HepG2 (cell line): ENCODE results near the gene HMCN2.

ENCODE experiments used
- CBFB ChIP-seq: sonication (generic); formaldehyde crosslinking; IDR thresholded peaks from 2 replicates; pipeline ENCODE4 v1.4.0; 2020; ENCODE audit warnings: missing genetic modification reagents
- CCAR2 ChIP-seq: fragments of 200-400 bp; formaldehyde crosslinking; optimal IDR thresholded peaks from 2 replicates; pipeline ENCODE3; 2018; ENCODE audit warnings: low read depth, mild to moderate bottlenecking, low read length, moderate library complexity
- MTF2 ChIP-seq: sonication (generic); formaldehyde crosslinking; IDR thresholded peaks from 2 replicates; pipeline ENCODE4 v1.5.0; 2020; ENCODE audit warnings: missing genetic modification reagents, borderline replicate concordance
- POLR2A ChIP-seq, 2 experiments: IDR thresholded peaks; 2 replicates each; pipeline ENCODE4 v1.6.1; 2011; ENCODE audit warnings: low read depth in 2 of 2, low read length in 2 of 2, mild to moderate bottlenecking in 1 of 2, moderate library complexity in 1 of 2; ENCODE audit not compliant: insufficient read depth in 1 of 2
- RAD21 ChIP-seq: fragments of 450-650 bp; formaldehyde crosslinking; IDR thresholded peaks from 2 replicates; pipeline ENCODE4 v1.5.0; 2020; ENCODE audit warnings: mild to moderate bottlenecking
- ZNF274 ChIP-seq: sonication (generic); formaldehyde crosslinking; IDR thresholded peaks from 2 replicates; pipeline ENCODE4 v1.5.1; 2020; ENCODE audit warnings: mild to moderate bottlenecking, missing genetic modification reagents
- ZSCAN12 ChIP-seq: sonication (generic); formaldehyde crosslinking; IDR thresholded peaks from 2 replicates; pipeline ENCODE4 v1.9.0; 2021; ENCODE audit warnings: mild to moderate bottlenecking, missing genetic modification reagents
- TF ChIP-seq, protein P1 (sequence below): sonication (generic); formaldehyde crosslinking; IDR thresholded peaks from 2 replicates; pipeline ENCODE4 v1.5.0; 2020; ENCODE audit warnings: mild to moderate bottlenecking, missing genetic modification reagents, moderate library complexity
- TF ChIP-seq, protein P2 (sequence below): IDR thresholded peaks from 2 replicates; pipeline ENCODE4 v1.6.1; 2016; ENCODE audit warnings: mild to moderate bottlenecking, missing biosample characterization, missing genetic modification reagents
- TF ChIP-seq, protein P3 (sequence below): sonication (generic); formaldehyde crosslinking; IDR thresholded peaks from 2 replicates; pipeline ENCODE4 v1.9.0; 2021; ENCODE audit warnings: missing genetic modification reagents, mild to moderate bottlenecking, borderline replicate concordance
- TF ChIP-seq, protein P4 (sequence below): sonication (generic); formaldehyde crosslinking; IDR thresholded peaks from 2 replicates; pipeline ENCODE4 v1.4.0; 2020; ENCODE audit warnings: missing genetic modification reagents

DNA sequence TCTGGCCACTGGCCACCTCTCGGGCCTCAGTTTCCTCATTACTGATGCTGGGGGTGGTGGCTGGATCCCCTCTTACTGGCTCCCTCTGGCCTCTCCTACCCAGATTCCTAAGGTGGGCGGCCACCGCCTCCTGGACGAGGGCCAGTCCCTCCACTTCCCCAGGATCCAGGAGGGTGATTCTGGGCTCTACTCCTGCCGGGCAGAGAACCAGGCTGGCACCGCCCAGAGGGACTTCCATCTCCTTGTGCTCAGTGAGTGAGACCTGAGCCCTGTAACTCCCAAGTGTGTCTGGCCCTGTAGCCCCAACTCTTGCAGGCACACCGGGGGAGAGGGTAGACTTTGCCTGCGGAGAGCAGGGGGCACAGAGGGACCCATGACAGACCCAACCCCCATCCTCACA, 83.3 kb downstream of the HMCN2 start:
- TF ChIP-seq, protein P1, sequence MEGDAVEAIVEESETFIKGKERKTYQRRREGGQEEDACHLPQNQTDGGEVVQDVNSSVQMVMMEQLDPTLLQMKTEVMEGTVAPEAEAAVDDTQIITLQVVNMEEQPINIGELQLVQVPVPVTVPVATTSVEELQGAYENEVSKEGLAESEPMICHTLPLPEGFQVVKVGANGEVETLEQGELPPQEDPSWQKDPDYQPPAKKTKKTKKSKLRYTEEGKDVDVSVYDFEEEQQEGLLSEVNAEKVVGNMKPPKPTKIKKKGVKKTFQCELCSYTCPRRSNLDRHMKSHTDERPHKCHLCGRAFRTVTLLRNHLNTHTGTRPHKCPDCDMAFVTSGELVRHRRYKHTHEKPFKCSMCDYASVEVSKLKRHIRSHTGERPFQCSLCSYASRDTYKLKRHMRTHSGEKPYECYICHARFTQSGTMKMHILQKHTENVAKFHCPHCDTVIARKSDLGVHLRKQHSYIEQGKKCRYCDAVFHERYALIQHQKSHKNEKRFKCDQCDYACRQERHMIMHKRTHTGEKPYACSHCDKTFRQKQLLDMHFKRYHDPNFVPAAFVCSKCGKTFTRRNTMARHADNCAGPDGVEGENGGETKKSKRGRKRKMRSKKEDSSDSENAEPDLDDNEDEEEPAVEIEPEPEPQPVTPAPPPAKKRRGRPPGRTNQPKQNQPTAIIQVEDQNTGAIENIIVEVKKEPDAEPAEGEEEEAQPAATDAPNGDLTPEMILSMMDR (CRISPR knock-in tag): no peak
- TF ChIP-seq, protein P2, sequence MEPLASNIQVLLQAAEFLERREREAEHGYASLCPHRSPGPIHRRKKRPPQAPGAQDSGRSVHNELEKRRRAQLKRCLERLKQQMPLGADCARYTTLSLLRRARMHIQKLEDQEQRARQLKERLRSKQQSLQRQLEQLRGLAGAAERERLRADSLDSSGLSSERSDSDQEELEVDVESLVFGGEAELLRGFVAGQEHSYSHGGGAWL (CRISPR knock-in tag): no peak
- TF ChIP-seq CBFB: no peak
- TF ChIP-seq RAD21 (CRISPR knock-in tag): no peak
- TF ChIP-seq, protein P3, sequence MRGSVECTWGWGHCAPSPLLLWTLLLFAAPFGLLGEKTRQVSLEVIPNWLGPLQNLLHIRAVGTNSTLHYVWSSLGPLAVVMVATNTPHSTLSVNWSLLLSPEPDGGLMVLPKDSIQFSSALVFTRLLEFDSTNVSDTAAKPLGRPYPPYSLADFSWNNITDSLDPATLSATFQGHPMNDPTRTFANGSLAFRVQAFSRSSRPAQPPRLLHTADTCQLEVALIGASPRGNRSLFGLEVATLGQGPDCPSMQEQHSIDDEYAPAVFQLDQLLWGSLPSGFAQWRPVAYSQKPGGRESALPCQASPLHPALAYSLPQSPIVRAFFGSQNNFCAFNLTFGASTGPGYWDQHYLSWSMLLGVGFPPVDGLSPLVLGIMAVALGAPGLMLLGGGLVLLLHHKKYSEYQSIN: no peak
- TF ChIP-seq POLR2A (IDR thresholded peaks at IDR 0.05; ENCODE audit: insufficient read depth in 1 of 2, low read depth in 2 of 2, low read length in 2 of 2): no peak
- no peak for TF ChIP-seq ZNF274 (CRISPR knock-in tag)
- TF ChIP-seq, protein P4, sequence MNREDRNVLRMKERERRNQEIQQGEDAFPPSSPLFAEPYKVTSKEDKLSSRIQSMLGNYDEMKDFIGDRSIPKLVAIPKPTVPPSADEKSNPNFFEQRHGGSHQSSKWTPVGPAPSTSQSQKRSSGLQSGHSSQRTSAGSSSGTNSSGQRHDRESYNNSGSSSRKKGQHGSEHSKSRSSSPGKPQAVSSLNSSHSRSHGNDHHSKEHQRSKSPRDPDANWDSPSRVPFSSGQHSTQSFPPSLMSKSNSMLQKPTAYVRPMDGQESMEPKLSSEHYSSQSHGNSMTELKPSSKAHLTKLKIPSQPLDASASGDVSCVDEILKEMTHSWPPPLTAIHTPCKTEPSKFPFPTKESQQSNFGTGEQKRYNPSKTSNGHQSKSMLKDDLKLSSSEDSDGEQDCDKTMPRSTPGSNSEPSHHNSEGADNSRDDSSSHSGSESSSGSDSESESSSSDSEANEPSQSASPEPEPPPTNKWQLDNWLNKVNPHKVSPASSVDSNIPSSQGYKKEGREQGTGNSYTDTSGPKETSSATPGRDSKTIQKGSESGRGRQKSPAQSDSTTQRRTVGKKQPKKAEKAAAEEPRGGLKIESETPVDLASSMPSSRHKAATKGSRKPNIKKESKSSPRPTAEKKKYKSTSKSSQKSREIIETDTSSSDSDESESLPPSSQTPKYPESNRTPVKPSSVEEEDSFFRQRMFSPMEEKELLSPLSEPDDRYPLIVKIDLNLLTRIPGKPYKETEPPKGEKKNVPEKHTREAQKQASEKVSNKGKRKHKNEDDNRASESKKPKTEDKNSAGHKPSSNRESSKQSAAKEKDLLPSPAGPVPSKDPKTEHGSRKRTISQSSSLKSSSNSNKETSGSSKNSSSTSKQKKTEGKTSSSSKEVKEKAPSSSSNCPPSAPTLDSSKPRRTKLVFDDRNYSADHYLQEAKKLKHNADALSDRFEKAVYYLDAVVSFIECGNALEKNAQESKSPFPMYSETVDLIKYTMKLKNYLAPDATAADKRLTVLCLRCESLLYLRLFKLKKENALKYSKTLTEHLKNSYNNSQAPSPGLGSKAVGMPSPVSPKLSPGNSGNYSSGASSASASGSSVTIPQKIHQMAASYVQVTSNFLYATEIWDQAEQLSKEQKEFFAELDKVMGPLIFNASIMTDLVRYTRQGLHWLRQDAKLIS (CRISPR knock-in tag): no peak
- TF ChIP-seq CCAR2: no peak
- no peak for TF ChIP-seq ZSCAN12 (CRISPR knock-in tag)
- no peak for TF ChIP-seq MTF2 (CRISPR knock-in tag)
